Aorta (tissue), 5 donors: ENCODE data around the gene ERAP2. TPM values are rescaled to one million over a fixed set of nuclear protein-coding genes. Genes with fewer than 3 reads are reported as not detected.
A peak's percentile ranks its signal among the peaks of the same experiment; 100 is the strongest.

Experiments used
- ATAC-seq: fragments of 200-7000 bp; cut with Tn5 transposase; one replicate; pipeline ENCODE4 v1.9.1; 2022; ENCODE audit warnings: moderate library complexity; ENCODE audit not compliant: low FRiP score
- DNase-seq, 2 donors: peaks; one replicate each; pipeline ENCODE4 v3.0.0-alpha.2; 2020
- H3K27ac ChIP-seq, 2 donors: one replicate each; pipeline ENCODE4 v1.5.1; 2013; ENCODE audit warnings: low read length in 2 of 2, mild to moderate bottlenecking in 2 of 2, moderate library complexity in 2 of 2, control low read depth in 1 of 2, inconsistent platforms in 1 of 2, low read depth in 1 of 2
- H3K27me3 ChIP-seq, 2 donors: one replicate each; pipeline ENCODE4 v1.6.1; 2013; ENCODE audit warnings: control low read depth in 1 of 2, low read length in 1 of 2, mild to moderate bottlenecking in 1 of 2, moderate library complexity in 1 of 2; ENCODE audit not compliant: insufficient read depth in 2 of 2, control insufficient read depth in 1 of 2
- H3K36me3 ChIP-seq, 2 donors: one replicate each; pipeline ENCODE4 v1.6.1; 2013; ENCODE audit warnings: control low read depth in 1 of 2, low read length in 1 of 2, mild to moderate bottlenecking in 1 of 2; ENCODE audit not compliant: insufficient read depth in 2 of 2, control insufficient read depth in 1 of 2
- H3K4me1 ChIP-seq, 2 donors: one replicate each; pipeline ENCODE4 v1.6.1; 2013; ENCODE audit warnings: low read length in 2 of 2, control low read depth in 1 of 2, mild to moderate bottlenecking in 1 of 2, moderate library complexity in 1 of 2; ENCODE audit not compliant: insufficient read depth in 2 of 2, control insufficient read depth in 1 of 2
- H3K4me3 ChIP-seq, 2 donors: one replicate each; pipeline ENCODE4 v1.5.1; 2013; ENCODE audit warnings: low read length in 2 of 2, control low read depth in 1 of 2, mild to moderate bottlenecking in 1 of 2
- H3K9me3 ChIP-seq: one replicate; pipeline ENCODE4 v1.6.1; 2013; ENCODE audit warnings: mild to moderate bottlenecking, low read length; ENCODE audit not compliant: control insufficient read depth
- WGBS, 2 donors: extraction: QIAGEN DNeasy Blood & Tissue Kit; methylation state at CpG; one replicate each; pipeline ENCODE4 v1.1.7; 2013; 5-methylcytosine and 5-hydroxymethylcytosine counted together
- intact Hi-C, 2 donors: fragments of 100-400 bp; cut with DNase I; formaldehyde crosslinking; loops; one replicate each; pipeline versions ENCODE4 v1.14.2 to v1.15.0; 2022
- polyA plus RNA-seq, 2 donors: library from polyadenylated mRNA; stranded (reverse); fragments of 200-250 nt; gene quantifications; one replicate each; pipeline ENCODE4 v1.2.3, GENCODE V29; 2013
- total RNA-seq, 2 donors: library from RNA; stranded (reverse); fragmentation: NEBNext Ultra II Directional; extraction: Animal tissue kit (Norgen Biotek cat#: 25700); gene quantifications; one replicate each; pipeline ENCODE4 v1.2.1, GENCODE V29; 2021
- donor health status: healthy with polysubstance abuse.
- donor health status: Bipolar disorder and iron deficiency.
- donor health status: DM: no; HTN: no; CAD: no.
- donor health status: DM: no; HTN: no; CAD: no.
- donor health status: DM: yes; HTN: yes; CAD: no.

The ERAP2 gene
- total and polyA plus RNA-seq, 4 donors: 0.63 to 24.2 (median 5.9) TPM

GRCh38 chr5:96868603-96869371 lies 7.5 kb upstream of the ERAP2 start:
- WGBS, 2 donors: 52 to 55% methylated on average over 6 of the region's 6 CpGs
- no peak for DNase-seq
- no peaks in the 10 kb centered on the region for H3K9me3 ChIP-seq
- ATAC-seq: peak; percentile 74
- no peaks in the 10 kb centered on the region for H3K4me1 ChIP-seq
- intact Hi-C loops: loop anchor here (2.0 to 5.0 kb wide), 2 partner anchors 294 kb away; no protein-coding TSS in a partner anchor
- H3K4me3 ChIP-seq: no peak overlapping the region
- H3K36me3 ChIP-seq: no peaks in the 10 kb centered on the region
- H3K27me3 ChIP-seq: no peaks in the 10 kb centered on the region
- H3K27ac ChIP-seq: no peak overlapping the region

DNA sequence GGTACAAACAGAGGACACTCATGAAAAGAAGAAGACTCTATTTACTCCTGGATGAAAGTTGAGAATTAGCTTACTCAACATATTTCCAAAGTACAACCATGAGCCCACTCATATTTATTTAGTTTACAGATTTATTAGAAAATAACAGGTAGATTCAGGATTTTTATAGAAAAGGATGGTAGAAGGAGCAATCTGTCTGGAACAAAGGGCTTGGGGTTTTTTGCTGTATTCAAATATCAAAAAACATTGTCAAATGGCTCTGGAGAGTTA lies 7.0 kb upstream of the ERAP2 start:
- no peaks in the 10 kb centered on the region for H3K9me3 ChIP-seq
- ATAC-seq: no peak
- no peak overlapping the region for H3K4me3 ChIP-seq
- intact Hi-C loops: loop anchor here (2.0 to 5.0 kb wide), 2 partner anchors 293 kb away; no protein-coding TSS in a partner anchor
- H3K4me1 ChIP-seq: no peaks in the 10 kb centered on the region
- no peaks in the 10 kb centered on the region for H3K27me3 ChIP-seq
- H3K27ac ChIP-seq: no peak overlapping the region
- no peaks in the 10 kb centered on the region for H3K36me3 ChIP-seq
- DNase-seq: no peak

DNA sequence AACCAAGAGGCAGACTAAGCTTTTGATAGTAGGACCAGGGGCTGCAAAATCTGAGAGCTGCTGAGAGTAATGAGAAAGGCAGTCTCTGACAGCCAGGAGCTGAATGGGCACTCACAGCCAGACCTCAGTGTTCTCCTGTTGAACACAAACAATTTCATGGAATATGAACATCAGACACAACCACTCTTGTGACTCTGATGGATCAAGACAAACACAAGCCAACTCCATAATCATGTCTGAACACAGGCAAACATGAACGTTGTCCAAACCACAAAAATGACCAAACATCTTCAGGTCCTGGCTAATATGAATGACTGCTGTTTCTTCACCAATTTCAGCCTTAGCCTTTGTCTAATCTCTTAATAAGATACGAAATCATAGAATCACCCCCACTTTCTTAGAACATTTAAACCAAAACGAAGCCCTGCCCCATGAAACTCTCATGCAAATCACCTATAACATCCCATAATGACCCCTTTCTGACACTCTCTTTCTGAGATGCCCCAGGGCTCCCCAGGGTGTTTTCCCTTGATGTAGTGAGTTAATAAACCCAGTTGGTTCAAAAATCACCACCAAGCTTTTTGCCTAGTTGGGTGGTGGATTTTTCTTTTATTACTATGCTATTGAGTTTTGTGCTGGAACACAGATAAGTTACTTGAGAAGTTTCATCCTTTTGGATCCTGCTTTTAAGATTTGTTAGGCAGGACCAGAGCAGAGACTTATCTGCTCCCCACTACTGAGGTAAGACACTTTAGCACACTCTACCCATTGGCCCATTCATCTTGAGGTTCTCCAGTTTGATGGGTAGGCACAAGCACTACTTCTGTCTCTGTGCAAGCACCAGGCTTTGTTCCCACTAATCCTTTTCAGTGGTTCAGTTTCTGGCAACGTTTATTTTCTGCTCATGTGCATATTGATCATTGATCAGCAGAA lies 5.9 kb upstream of the ERAP2 start:
- DNase-seq (no peak), ATAC-seq (no peak)
- Histone ChIP-seq H3K27ac (no peak overlapping the region), H3K9me3 (no peaks in the 10 kb centered on the region), H3K36me3 (no peaks in the 10 kb centered on the region), H3K27me3 (no peaks in the 10 kb centered on the region), H3K4me1 (no peaks in the 10 kb centered on the region), H3K4me3 (no peak overlapping the region)
- WGBS, 2 donors: 65 to 67% methylated on average over 4 of the region's 4 CpGs
- intact Hi-C loops: loop anchor here in 1 of 2 donors (10.0 kb wide), 1 partner anchor 124 kb away; no protein-coding TSS in a partner anchor

DNA sequence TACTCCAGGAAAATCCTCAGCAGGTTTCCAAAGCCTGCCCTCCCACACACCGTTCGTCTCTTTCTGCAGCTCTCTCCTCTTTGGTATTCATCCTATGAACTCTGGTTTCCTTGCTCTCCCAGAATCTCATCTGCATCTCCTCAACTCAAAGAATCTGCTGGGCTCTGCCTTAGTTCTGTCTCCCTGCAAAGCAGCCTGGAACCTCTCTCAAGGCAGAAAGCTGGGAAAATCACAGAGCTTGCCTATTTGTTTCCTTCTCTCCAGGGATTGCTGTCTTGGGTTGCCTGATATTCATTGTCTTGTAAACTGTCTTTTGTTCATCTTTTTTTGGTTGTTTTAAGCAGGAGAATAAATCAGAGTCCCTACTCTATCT lies 5.3 kb upstream of the ERAP2 start:
- Histone ChIP-seq H3K36me3 (no peaks in the 10 kb centered on the region), H3K4me1 (no peaks in the 10 kb centered on the region), H3K27me3 (no peaks in the 10 kb centered on the region), H3K4me3 (no peak overlapping the region), H3K9me3 (no peaks in the 10 kb centered on the region), H3K27ac (no peak overlapping the region)
- 87 to 94% methylated on average over 2 of the region's 2 CpGs for WGBS, 2 donors
- intact Hi-C loops: loop anchor here in 1 of 2 donors (10.0 kb wide), 1 partner anchor 124 kb away; no protein-coding TSS in a partner anchor
- DNase-seq: no peak
- no peak for ATAC-seq

DNA sequence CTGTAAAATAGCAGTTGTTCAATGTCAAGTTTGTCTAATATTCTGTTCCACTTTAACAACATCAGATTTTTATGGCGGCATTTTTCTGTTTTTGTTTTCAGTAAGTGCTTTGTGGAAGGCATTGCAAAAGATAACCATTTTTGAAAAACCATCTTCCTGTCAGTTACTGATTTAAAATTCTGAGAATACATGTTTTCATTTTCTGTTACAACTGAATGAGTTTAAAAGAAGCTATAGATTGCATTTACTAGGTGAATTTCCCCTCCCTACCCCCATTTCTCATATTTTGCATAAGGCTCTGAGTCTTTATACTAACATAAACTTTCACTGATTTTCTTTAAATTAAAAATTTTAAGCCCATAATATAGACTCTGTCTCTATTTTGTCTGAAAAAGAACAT lies 4.6 kb upstream of the ERAP2 start:
- no peak for ATAC-seq
- intact Hi-C loops: loop anchor here in 1 of 2 donors (10.0 kb wide), 1 partner anchor 123 kb away; no protein-coding TSS in a partner anchor

DNA sequence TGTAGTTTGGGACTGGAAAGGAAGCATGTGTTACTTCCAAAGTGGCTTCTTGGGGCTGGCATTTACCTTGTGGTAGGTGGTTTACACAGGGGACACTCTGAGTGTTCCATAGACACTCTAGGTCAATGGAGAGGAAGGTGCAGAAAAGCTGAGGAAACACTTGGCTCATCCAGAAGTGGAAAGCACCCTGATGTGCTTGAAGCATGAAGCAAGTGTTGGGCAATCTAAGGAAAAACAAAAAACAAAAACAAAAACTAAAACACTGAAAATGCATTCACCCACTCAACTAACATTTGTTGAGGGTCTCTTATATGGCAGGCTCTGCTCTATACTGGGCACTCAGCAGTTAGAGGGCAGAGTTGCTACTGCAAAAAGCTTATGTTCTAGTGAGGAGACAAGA lies 2.9 kb upstream of the ERAP2 start:
- DNase-seq: no peak
- no peak overlapping the region for H3K27ac ChIP-seq
- no peaks in the 10 kb centered on the region for H3K36me3 ChIP-seq
- H3K9me3 ChIP-seq: no peaks in the 10 kb centered on the region
- intact Hi-C loops: loop anchor here in 1 of 2 donors (10.0 kb wide), 1 partner anchor 121 kb away; no protein-coding TSS in a partner anchor
- no peaks in the 10 kb centered on the region for H3K27me3 ChIP-seq
- no peak overlapping the region for H3K4me3 ChIP-seq
- ATAC-seq: no peak
- H3K4me1 ChIP-seq: no peaks in the 10 kb centered on the region

More for the DNA sequence above, 4.6 kb upstream of the ERAP2 start:
- H3K27ac ChIP-seq: no peak overlapping the region
- H3K9me3 ChIP-seq: no peaks in the 10 kb centered on the region
- H3K27me3 ChIP-seq: no peaks in the 10 kb centered on the region
- no peaks in the 10 kb centered on the region for H3K4me1 ChIP-seq
- H3K4me3 ChIP-seq: no peak overlapping the region
- WGBS, 2 donors: 89 to 94% methylated on average over 1 of the region's 1 CpG
- H3K36me3 ChIP-seq: no peaks in the 10 kb centered on the region
- DNase-seq: no peak

DNA sequence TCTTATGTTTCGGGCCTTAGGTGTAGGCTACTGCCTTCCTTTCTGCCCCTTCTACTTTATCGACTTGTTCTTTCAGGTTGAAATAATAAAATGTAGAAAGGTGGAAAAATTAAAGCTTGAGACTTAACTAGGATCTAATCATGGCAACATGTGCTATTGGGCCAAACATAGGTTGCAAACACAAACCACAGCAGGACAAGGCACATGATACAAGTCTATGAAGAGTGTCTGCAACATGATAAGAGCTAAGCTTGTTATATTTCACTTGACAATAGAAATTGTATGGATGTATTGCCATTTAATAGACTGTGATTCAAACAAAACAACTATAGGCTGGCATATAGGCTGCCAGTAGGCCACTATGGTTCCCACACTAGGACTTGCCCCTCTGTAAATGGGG lies 1.7 kb upstream of the ERAP2 start:
- intact Hi-C loops: loop anchor here (5.0 to 10.0 kb wide), 2 partner anchors 58 to 120 kb away; no protein-coding TSS in a partner anchor
- Histone ChIP-seq H3K4me3 (no peak overlapping the region), H3K36me3 (no peaks in the 10 kb centered on the region), H3K27ac (no peak overlapping the region), H3K27me3 (no peaks in the 10 kb centered on the region), H3K9me3 (no peaks in the 10 kb centered on the region), H3K4me1 (no peaks in the 10 kb centered on the region)
- no peak for DNase-seq
- 96 to 98% methylated on average over 2 of the region's 2 CpGs for WGBS, 2 donors
- no peak for ATAC-seq

GRCh38 chr5:96875791-96876291 lies 459 bp upstream of the ERAP2 start:
- Histone ChIP-seq H3K4me1 (no peaks in the 10 kb centered on the region), H3K4me3 (peak overlapping the region; percentile 96 to 99), H3K36me3 (peaks cover 0 to 4% of the 10 kb centered on the region in 2 donors), H3K27me3 (no peaks in the 10 kb centered on the region), H3K27ac (no peak overlapping the region), H3K9me3 (no peaks in the 10 kb centered on the region)
- DNase-seq (no peak), ATAC-seq (peak; percentile 39)
- intact Hi-C loops: loop anchor here (5.0 to 10.0 kb wide), 2 partner anchors 56 to 119 kb away; no protein-coding TSS in a partner anchor
- WGBS, 2 donors: 3 to 4% methylated on average over 4 of the region's 4 CpGs
